Measurements from ENCODE around the gene ANKS1B.

ANKS1B gene

GRCh38 chr12:99455350-99456035 is 529.2 kb downstream of the ANKS1B start:
- no peak overlapping the region for H3K4me3 ChIP-seq (ENCODE audit: control insufficient read depth, low read depth, low read length)
- TF ChIP-seq, protein P1, sequence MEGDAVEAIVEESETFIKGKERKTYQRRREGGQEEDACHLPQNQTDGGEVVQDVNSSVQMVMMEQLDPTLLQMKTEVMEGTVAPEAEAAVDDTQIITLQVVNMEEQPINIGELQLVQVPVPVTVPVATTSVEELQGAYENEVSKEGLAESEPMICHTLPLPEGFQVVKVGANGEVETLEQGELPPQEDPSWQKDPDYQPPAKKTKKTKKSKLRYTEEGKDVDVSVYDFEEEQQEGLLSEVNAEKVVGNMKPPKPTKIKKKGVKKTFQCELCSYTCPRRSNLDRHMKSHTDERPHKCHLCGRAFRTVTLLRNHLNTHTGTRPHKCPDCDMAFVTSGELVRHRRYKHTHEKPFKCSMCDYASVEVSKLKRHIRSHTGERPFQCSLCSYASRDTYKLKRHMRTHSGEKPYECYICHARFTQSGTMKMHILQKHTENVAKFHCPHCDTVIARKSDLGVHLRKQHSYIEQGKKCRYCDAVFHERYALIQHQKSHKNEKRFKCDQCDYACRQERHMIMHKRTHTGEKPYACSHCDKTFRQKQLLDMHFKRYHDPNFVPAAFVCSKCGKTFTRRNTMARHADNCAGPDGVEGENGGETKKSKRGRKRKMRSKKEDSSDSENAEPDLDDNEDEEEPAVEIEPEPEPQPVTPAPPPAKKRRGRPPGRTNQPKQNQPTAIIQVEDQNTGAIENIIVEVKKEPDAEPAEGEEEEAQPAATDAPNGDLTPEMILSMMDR (IDR thresholded peaks at IDR 0.05; ENCODE audit: control insufficient read depth, insufficient read depth, low read depth, low read length, missing control alignments), result no peak
- peak; percentile 88 for DNase-seq (ENCODE audit: low read depth)

- DNase-seq (ENCODE audit: low read depth), result no peak
- H3K4me3 ChIP-seq (ENCODE audit: control insufficient read depth, low read depth, low read length), result no peak overlapping the region
- TF ChIP-seq, protein P1 (IDR thresholded peaks at IDR 0.05; ENCODE audit: control insufficient read depth, insufficient read depth, low read depth, low read length, missing control alignments), result no peak
These were observed 530.1 kb downstream of the ANKS1B start for GRCh38 chr12:99454539-99455172.

DNA sequence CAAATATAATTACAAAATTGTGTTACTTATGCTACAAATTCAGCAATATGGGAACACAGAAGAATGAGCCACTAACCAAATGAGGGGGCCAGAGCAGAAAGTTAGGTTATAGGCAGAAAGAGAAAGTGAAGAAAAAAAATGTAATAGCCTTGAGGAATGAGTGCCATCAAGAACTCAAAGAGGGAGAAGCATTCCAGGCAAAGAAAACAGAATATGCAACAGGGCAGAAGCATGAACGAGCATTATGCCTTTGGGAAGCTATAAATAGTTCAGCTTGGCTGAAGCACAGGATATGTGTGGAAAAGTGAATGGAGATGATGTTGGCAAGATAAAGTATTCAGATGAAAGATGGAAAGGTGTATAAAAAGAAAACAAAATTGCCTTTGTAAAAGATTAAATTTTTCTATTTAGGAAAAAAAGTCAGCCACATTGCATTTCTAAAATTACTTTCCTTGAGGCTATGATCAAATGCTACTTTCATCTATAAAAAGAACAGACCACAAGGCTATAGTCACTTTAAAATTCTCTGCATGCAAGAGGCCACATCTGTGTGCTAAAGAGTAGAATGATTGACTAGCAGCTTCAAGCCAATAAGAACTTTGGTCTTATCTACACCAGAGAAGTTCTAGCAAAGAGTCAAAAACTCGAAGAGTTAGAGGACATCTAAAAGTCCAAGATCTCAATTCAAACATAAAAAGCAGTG is 530.7 kb downstream of the ANKS1B start:
- DNase-seq (ENCODE audit: low read depth), result no peak

GRCh38 chr12:99450036-99450630 is 534.6 kb downstream of the ANKS1B start:
- TF ChIP-seq, protein P1 (IDR thresholded peaks at IDR 0.05; ENCODE audit: control insufficient read depth, insufficient read depth, low read depth, low read length, missing control alignments), result no peak

More for the DNA sequence above, 530.7 kb downstream of the ANKS1B start:
- H3K4me3 ChIP-seq (ENCODE audit: control insufficient read depth, low read depth, low read length), result no peak overlapping the region
- TF ChIP-seq, protein P1 (IDR thresholded peaks at IDR 0.05; ENCODE audit: control insufficient read depth, insufficient read depth, low read depth, low read length, missing control alignments), result no peak

DNA sequence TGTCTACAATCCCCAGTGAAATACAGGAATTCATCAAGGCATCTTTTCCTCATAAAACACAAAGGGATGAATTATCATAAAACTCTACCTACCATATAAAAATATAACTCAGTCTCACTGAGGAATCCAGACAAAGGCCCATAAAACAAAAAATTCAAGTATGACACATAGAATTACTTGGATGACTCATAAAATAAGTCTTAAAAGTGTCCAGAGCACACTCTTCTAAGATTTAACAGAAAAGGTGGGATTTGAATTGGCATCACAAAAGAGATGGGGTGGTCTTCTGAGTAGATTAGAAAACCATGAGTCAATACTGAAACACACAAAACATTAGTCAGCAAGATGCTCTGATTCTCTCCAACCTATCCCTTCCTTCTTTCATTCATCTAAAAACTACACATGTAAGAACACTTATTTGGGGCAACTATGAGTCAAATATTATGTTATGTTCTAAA is 539.8 kb downstream of the ANKS1B start:
- DNase-seq (ENCODE audit: low read depth), result peak; percentile 74
- no peak overlapping the region for H3K4me3 ChIP-seq (ENCODE audit: control insufficient read depth, low read depth, low read length)
- TF ChIP-seq, protein P1 (IDR thresholded peaks at IDR 0.05; ENCODE audit: control insufficient read depth, insufficient read depth, low read depth, low read length, missing control alignments), result no peak

More at GRCh38 chr12:99450036-99450630, 534.6 kb downstream of the ANKS1B start:
- no peak overlapping the region for H3K4me3 ChIP-seq (ENCODE audit: control insufficient read depth, low read depth, low read length)
- DNase-seq (ENCODE audit: low read depth), result peak; percentile 41

DNA sequence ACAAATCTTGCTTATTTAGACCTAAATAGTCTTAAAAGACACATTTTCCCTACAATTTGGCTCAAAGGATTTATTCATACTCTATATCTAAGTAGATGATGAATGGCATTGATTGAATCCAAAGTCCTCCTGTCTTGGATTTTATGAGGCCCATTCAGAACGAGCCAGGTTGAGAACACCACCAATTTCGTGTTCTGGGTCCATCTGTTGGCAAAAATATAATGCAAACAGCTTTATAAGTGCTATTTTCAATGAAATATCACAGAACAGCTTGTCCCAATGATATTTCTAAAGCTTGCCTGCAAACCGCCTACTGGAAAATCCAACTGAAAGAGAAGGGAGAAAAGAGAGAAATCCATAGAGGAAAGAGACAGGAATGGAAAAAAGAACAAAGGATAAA is 542.0 kb downstream of the ANKS1B start:
- TF ChIP-seq, protein P1 (IDR thresholded peaks at IDR 0.05; ENCODE audit: control insufficient read depth, insufficient read depth, low read depth, low read length, missing control alignments), result no peak
- no peak for DNase-seq (ENCODE audit: low read depth)
- no peak overlapping the region for H3K4me3 ChIP-seq (ENCODE audit: control insufficient read depth, low read depth, low read length)

All from AG09309 (cell line).